H1 (cell line): Measurements from ENCODE around the gene GPC1. TPM values are rescaled to one million over a fixed set of nuclear protein-coding genes. Genes with fewer than 3 reads are reported as not detected.

Experiments used
- BRCA1 ChIP-seq: IDR thresholded peaks from 2 replicates; pipeline ENCODE4 v1.6.1; 2012; ENCODE audit warnings: low read depth, low read length, improper control_type of control experiment
- CHD1 ChIP-seq: IDR thresholded peaks from 2 replicates; pipeline ENCODE4 v1.6.1; 2012; ENCODE audit warnings: low read depth, low read length, improper control_type of control experiment
- JUN ChIP-seq: IDR thresholded peaks from 2 replicates; pipeline ENCODE4 v1.6.1; 2011; ENCODE audit warnings: low read depth, mild to moderate bottlenecking, improper control_type of control experiment, low read length
- JUND ChIP-seq: IDR thresholded peaks from 2 replicates; pipeline ENCODE4 v1.6.1; 2011; ENCODE audit warnings: mild to moderate bottlenecking, improper control_type of control experiment, low read length
- MAFK ChIP-seq: IDR thresholded peaks from 2 replicates; pipeline ENCODE4 v1.6.1; 2012; ENCODE audit warnings: low read depth, mild to moderate bottlenecking, improper control_type of control experiment, low read length
- RFX5 ChIP-seq: IDR thresholded peaks from 2 replicates; pipeline ENCODE4 v1.6.1; 2011; ENCODE audit warnings: low read depth, low read length, improper control_type of control experiment, borderline replicate concordance
- SAP30 ChIP-seq: fragments of 300-600 bp; sonication (generic); IDR thresholded peaks from 2 replicates; pipeline ENCODE4 v1.7.1; 2012; ENCODE audit warnings: low read length, moderate library complexity, mild to moderate bottlenecking, inconsistent platforms; ENCODE audit not compliant: insufficient read depth, insufficient replicate concordance
- TCF12 ChIP-seq: IDR thresholded peaks from 2 replicates; pipeline ENCODE4 v1.6.1; 2011; ENCODE audit warnings: low read depth, mild to moderate bottlenecking, low read length
- polyA plus RNA-seq, 7 experiments: library from polyadenylated mRNA; depleted of rRNA in 3 of 7; stranded (reverse) in 5 of 7; unstranded in 2 of 7; fragments of >200 nt in 5 of 7; fragments of 200-250 nt in 2 of 7; gene quantifications; 1 replicate in 5 of 7; 2 replicates in 1 of 7; 4 replicates in 1 of 7; pipeline versions ENCODE4 v1.2.1 to v1.2.3, GENCODE V29; 2011 to 2013; ENCODE audit warnings: missing spikeins in 2 of 7, mixed read lengths in 2 of 7
- total RNA-seq: library from RNA; stranded (reverse); fragmentation: NEBNext Ultra II Directional; extraction: Animal tissue kit (Norgen Biotek cat#: 25700); gene quantifications from 2 replicates; pipeline ENCODE4 v1.2.1, GENCODE V29; 2021
- TF ChIP-seq, protein P1 (sequence below): IDR thresholded peaks from 2 replicates; pipeline ENCODE4 v1.6.1; 2012; ENCODE audit warnings: inconsistent platforms

Gene GPC1
- total and polyA plus RNA-seq, 2 of the 8 experiments (the other 6 are each of a cell fraction or from before 2014, with no cell fraction given) = 21.9 to 28.3 TPM

DNA sequence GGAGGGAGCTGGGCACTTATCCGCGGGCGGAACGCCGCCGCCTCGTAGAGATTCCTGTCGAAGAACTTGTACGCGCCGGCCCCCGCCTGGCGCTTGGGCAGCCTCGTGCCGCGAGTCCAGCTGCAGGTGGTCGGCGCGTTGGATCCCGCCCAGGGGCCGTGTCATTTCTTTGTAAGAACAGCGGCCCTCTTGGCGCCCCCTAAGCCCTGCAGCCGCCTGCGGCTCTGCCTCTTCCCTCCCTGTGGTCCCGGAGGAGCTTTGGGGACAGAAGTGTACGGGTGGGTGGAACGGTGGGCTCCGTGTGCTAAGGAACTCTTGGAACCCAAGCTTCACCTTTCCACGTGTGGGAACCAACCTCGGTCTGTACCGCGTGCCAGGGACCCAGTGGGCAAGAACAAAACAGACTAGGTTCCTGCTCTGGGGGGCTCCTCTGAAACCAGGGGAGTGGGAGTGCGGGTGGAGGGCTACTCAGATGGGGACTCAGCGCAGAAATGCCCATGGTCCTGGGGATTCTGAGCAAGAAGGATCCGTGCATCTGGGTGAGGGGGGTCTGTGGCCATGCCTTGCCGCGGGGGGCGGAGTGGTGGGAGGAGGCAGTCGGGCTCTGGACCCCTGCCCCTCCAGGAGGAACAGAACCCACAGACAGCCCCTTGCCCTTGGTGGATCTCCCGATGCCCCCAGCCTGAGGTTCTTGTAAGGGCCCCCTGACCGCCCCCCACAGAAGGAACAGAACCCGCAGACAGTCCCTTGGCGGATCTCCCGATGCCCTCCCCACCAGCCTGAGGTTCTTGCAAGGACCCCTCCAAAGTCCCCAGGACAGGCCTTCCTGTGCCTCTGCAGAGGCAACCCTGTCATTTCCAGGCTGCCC is 1.5 kb downstream of the GPC1 start (continued):
- TF ChIP-seq CHD1 (no peak), BRCA1 (no peak), TCF12 (peak; percentile 60; the same call in 1 of the 2 replicates), RFX5 (no peak), MAFK (no peak), JUND (no peak), JUN (no peak), SAP30 (no peak)
- TF ChIP-seq, protein P1, sequence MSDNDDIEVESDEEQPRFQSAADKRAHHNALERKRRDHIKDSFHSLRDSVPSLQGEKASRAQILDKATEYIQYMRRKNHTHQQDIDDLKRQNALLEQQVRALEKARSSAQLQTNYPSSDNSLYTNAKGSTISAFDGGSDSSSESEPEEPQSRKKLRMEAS = peak; percentile 99
